ENCODE data around the gene BEND5. TPM values are rescaled to one million over a fixed set of nuclear protein-coding genes. Genes with fewer than 3 reads are reported as not detected.

Gene BEND5
- total RNA-seq, 1 experiment from 2014 or later = not detected

- H3K27ac ChIP-seq (ENCODE audit: low read length) = no peak overlapping the region
- in situ Hi-C loops (cut with HindIII; ENCODE audit: low pct_unique_long_range_greater_than_20kb, low sequenced_read_pairs) (no loop called here), intact Hi-C loops (cut with micrococcal nuclease; ENCODE audit: unreplicated experiment) (no loop called here)
- no peak overlapping the region for H3K4me3 ChIP-seq (ENCODE audit: low read depth in 2 of 2, low read length in 2 of 2)
- BruUV-seq (replicated peaks) = no TSS peak
- ChIA-PET CTCF (no interaction called here), POLR2A (no interaction called here)
- no peaks in the 10 kb centered on the region for H3K4me1 ChIP-seq (ENCODE audit: control insufficient read depth, insufficient read depth, low read length)
- H3K27me3 ChIP-seq (ENCODE audit: control insufficient read depth, insufficient read depth, low read length) = peaks cover 2% of the 10 kb centered on the region; the same call in 1 of the 2 replicates
- no peak for ATAC-seq
- no peak for DNase-seq (ENCODE audit: low read depth, low spot score)
- no peaks in the 10 kb centered on the region for H3K9me3 ChIP-seq (ENCODE audit: control insufficient read depth, insufficient read depth, low read depth, low read length)
- TF ChIP-seq, protein P1, sequence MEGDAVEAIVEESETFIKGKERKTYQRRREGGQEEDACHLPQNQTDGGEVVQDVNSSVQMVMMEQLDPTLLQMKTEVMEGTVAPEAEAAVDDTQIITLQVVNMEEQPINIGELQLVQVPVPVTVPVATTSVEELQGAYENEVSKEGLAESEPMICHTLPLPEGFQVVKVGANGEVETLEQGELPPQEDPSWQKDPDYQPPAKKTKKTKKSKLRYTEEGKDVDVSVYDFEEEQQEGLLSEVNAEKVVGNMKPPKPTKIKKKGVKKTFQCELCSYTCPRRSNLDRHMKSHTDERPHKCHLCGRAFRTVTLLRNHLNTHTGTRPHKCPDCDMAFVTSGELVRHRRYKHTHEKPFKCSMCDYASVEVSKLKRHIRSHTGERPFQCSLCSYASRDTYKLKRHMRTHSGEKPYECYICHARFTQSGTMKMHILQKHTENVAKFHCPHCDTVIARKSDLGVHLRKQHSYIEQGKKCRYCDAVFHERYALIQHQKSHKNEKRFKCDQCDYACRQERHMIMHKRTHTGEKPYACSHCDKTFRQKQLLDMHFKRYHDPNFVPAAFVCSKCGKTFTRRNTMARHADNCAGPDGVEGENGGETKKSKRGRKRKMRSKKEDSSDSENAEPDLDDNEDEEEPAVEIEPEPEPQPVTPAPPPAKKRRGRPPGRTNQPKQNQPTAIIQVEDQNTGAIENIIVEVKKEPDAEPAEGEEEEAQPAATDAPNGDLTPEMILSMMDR (IDR thresholded peaks at IDR 0.05) = no peak
- H3K36me3 ChIP-seq (ENCODE audit: control insufficient read depth, insufficient read depth, low read length) = no peaks in the 10 kb centered on the region
Observed at GRCh38 chr1:48757363-48757762, 19.3 kb downstream of the BEND5 start.

DNA sequence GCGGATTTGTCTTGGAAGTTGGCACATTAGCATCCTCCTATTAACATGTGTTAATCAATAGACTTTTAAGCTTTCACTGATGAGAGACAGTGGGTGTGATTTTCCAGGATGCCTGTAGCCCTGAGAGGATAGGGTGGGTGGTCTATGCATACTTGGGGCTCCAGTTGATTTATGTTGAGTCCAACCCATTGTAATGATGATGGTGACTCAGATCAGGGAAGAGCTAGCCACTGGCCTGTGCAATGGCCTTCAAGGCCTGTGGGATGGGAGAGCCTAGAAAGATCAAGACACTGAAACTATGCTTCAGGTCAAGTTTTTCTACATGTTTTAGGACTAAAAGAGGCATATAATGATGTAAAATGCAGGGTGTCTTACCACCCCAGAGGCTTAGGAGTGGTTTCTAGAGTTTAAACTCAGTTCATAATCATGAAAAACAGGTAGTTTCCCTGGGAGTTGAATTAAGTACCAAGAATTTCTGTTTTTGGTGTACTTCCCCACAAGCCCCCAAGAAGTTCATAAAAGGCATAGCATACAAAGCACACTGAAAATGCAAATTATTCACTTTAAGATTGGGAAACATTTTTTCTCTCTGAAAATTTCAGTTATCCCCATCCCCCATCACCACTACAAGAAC is 19.9 kb downstream of the BEND5 start:
- ATAC-seq (no peak), DNase-seq (ENCODE audit: low read depth, low spot score) (no peak)
- Histone ChIP-seq H3K27ac (ENCODE audit: low read length) (no peak overlapping the region), H3K9me3 (ENCODE audit: control insufficient read depth, insufficient read depth, low read depth, low read length) (no peaks in the 10 kb centered on the region), H3K36me3 (ENCODE audit: control insufficient read depth, insufficient read depth, low read length) (no peaks in the 10 kb centered on the region), H3K4me3 (ENCODE audit: low read depth in 2 of 2, low read length in 2 of 2) (no peak overlapping the region), H3K4me1 (ENCODE audit: control insufficient read depth, insufficient read depth, low read length) (no peaks in the 10 kb centered on the region), H3K27me3 (ENCODE audit: control insufficient read depth, insufficient read depth, low read length) (peaks cover 2% of the 10 kb centered on the region; the same call in 1 of the 2 replicates)
- BruUV-seq (replicated peaks) = no TSS peak
- in situ Hi-C loops (cut with HindIII; ENCODE audit: low pct_unique_long_range_greater_than_20kb, low sequenced_read_pairs) (no loop called here), intact Hi-C loops (cut with micrococcal nuclease; ENCODE audit: unreplicated experiment) (no loop called here)
- ChIA-PET CTCF (no interaction called here), POLR2A (no interaction called here)
- no peak for TF ChIP-seq SIN3A (IDR thresholded peaks at IDR 0.05; ENCODE audit: borderline replicate concordance, insufficient read depth, low read depth, low read length)
- TF ChIP-seq POLR2AphosphoS5 (IDR thresholded peaks at IDR 0.05; ENCODE audit: low read depth, low read length) = no peak
- TF ChIP-seq TCF7L2 (IDR thresholded peaks at IDR 0.05; ENCODE audit: low read depth, low read length) = no peak
- TF ChIP-seq, protein P2, sequence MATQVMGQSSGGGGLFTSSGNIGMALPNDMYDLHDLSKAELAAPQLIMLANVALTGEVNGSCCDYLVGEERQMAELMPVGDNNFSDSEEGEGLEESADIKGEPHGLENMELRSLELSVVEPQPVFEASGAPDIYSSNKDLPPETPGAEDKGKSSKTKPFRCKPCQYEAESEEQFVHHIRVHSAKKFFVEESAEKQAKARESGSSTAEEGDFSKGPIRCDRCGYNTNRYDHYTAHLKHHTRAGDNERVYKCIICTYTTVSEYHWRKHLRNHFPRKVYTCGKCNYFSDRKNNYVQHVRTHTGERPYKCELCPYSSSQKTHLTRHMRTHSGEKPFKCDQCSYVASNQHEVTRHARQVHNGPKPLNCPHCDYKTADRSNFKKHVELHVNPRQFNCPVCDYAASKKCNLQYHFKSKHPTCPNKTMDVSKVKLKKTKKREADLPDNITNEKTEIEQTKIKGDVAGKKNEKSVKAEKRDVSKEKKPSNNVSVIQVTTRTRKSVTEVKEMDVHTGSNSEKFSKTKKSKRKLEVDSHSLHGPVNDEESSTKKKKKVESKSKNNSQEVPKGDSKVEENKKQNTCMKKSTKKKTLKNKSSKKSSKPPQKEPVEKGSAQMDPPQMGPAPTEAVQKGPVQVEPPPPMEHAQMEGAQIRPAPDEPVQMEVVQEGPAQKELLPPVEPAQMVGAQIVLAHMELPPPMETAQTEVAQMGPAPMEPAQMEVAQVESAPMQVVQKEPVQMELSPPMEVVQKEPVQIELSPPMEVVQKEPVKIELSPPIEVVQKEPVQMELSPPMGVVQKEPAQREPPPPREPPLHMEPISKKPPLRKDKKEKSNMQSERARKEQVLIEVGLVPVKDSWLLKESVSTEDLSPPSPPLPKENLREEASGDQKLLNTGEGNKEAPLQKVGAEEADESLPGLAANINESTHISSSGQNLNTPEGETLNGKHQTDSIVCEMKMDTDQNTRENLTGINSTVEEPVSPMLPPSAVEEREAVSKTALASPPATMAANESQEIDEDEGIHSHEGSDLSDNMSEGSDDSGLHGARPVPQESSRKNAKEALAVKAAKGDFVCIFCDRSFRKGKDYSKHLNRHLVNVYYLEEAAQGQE (IDR thresholded peaks at IDR 0.05; ENCODE audit: insufficient read depth in 1 of 2, low read depth in 2 of 2, low read length in 1 of 2) = no peak
- TF ChIP-seq, protein P1 (IDR thresholded peaks at IDR 0.05) = no peak
